ENCODE results near the gene TMEM63A.
"Not testable (repeated sequence)": the region's sequence is repeated elsewhere in the genome, so short reads cannot be mapped to it uniquely, and the experiment has no call there.

Gene TMEM63A

GRCh38 chr1:225908013-225908640 lies 25.9 kb upstream of the TMEM63A start:
- DNase-seq: no peak

GRCh38 chr1:225907341-225907740 lies 25.2 kb upstream of the TMEM63A start:
- DNase-seq: no peak

GRCh38 chr1:225906467-225906866 lies 24.3 kb upstream of the TMEM63A start:
- no peak for DNase-seq

GRCh38 chr1:225903623-225904022 lies 21.4 kb upstream of the TMEM63A start:
- DNase-seq: no peak

- no peak for DNase-seq
These were observed 17.1 kb upstream of the TMEM63A start for GRCh38 chr1:225899044-225899925.

GRCh38 chr1:225897595-225898514 lies 15.7 kb upstream of the TMEM63A start:
- DNase-seq: no peak

GRCh38 chr1:225896937-225897549 lies 14.9 kb upstream of the TMEM63A start:
- no peak for DNase-seq

GRCh38 chr1:225896494-225896893 lies 14.3 kb upstream of the TMEM63A start:
- DNase-seq: no peak

GRCh38 chr1:225892307-225892706 lies 10.1 kb upstream of the TMEM63A start:
- DNase-seq: no peak

GRCh38 chr1:225891229-225891972 lies 9.2 kb upstream of the TMEM63A start:
- DNase-seq: no peak

GRCh38 chr1:225890346-225891228 lies 8.4 kb upstream of the TMEM63A start:
- no peak for DNase-seq

GRCh38 chr1:225889743-225890142 lies 7.6 kb upstream of the TMEM63A start:
- DNase-seq: no peak

GRCh38 chr1:225888898-225889601 lies 6.9 kb upstream of the TMEM63A start, which contains the start of gene LEFTY1:
TSS of gene LEFTY1 (minus strand) at chr1:225889146. CDS start at chr1:225889066, 80 bp downstream.
- DNase-seq: no peak

- DNase-seq: no peak
These were observed 6.2 kb upstream of the TMEM63A start for GRCh38 chr1:225888289-225888897.

GRCh38 chr1:225887554-225888288 lies 5.5 kb upstream of the TMEM63A start:
- DNase-seq: not testable (repeated sequence)

GRCh38 chr1:225887030-225887314 lies 4.8 kb upstream of the TMEM63A start:
- DNase-seq: no peak

- DNase-seq: no peak
These were observed 4.2 kb upstream of the TMEM63A start for GRCh38 chr1:225886159-225887029.

GRCh38 chr1:225885336-225885735 lies 3.2 kb upstream of the TMEM63A start:
- DNase-seq: no peak
